Chondrocyte (in vitro differentiated cells): ENCODE measurements around the gene THG1L. TPM values are rescaled to one million over a fixed set of nuclear protein-coding genes. Genes with fewer than 3 reads are reported as not detected.
"Not testable (repeated sequence)": the region's sequence is repeated elsewhere in the genome, so short reads cannot be mapped to it uniquely, and the experiment has no call there.

ENCODE experiments used
- DNase-seq: peaks from one replicate; pipeline ENCODE4 v3.0.0; 2021; ENCODE audit warnings: mixed read lengths, low spot score
- H3K27ac Mint-ChIP-seq: one replicate; pipeline ENCODE4 v1.8.0; 2021; ENCODE audit warnings: mild to moderate bottlenecking, moderate library complexity, mixed read lengths; ENCODE audit not compliant: unreplicated experiment
- H3K27me3 Mint-ChIP-seq: 2 replicates; pipeline ENCODE4 v1.8.0; 2021; ENCODE audit warnings: low read depth, mixed read lengths
- H3K36me3 Mint-ChIP-seq: 2 replicates; pipeline ENCODE4 v1.8.0; 2021; ENCODE audit warnings: low read depth, mixed read lengths
- H3K4me1 Mint-ChIP-seq: 2 replicates; pipeline ENCODE4 v1.8.0; 2021; ENCODE audit warnings: low read depth, mild to moderate bottlenecking, mixed read lengths
- H3K4me3 Mint-ChIP-seq: one replicate; pipeline ENCODE4 v1.8.0; 2021; ENCODE audit warnings: mild to moderate bottlenecking, moderate library complexity, mixed read lengths; ENCODE audit not compliant: unreplicated experiment
- H3K9me3 Mint-ChIP-seq: 2 replicates; pipeline ENCODE4 v1.8.0; 2021; ENCODE audit warnings: low read depth, mixed read lengths
- CTCF ChIP-seq: fragments of 200-600 bp; sonication (generic); IDR thresholded peaks from 2 replicates; pipeline ENCODE4 v1.5.0; 2021; ENCODE audit warnings: antibody characterized with exemption, mild to moderate bottlenecking, moderate library complexity
- long read RNA-seq: library from polyadenylated mRNA; stranded (forward); transcript quantifications from one replicate; pipeline ENCODE4 v2.0.0, GENCODE V29; 2021
- total RNA-seq: library from RNA; stranded (reverse); gene quantifications from 3 replicates; pipeline ENCODE4 v1.2.1, GENCODE V29; 2021

The THG1L gene
- total RNA-seq: 7.0 to 10.1 TPM (median 9.2 TPM) in 3 replicates
- long read RNA-seq, transcript THG1L-201 (6 exons, 3,107 nt): major isoform, 15 of 18 reads
- long read RNA-seq, partial matches to known transcripts: 0 of 18 reads
- long read RNA-seq, other reads (novel, unspliced or antisense): 2 of 18 reads

GRCh38 chr5:157731272-157732129 lies at the start of gene THG1L:
THG1L (plus strand) TSS chr5:157731420; CDS start chr5:157731441, 21 bp downstream.
- Mint-ChIP-seq H3K9me3 (no peaks in the 10 kb centered on the region), H3K27ac (peak within 1 kb of the TSS; percentile 98), H3K4me3 (peak within 1 kb of the TSS; percentile 96), H3K36me3 (peaks cover 2% of the 10 kb centered on the region), H3K4me1 (peaks cover 17% of the 10 kb centered on the region), H3K27me3 (no peaks in the 10 kb centered on the region)
- no peak for TF ChIP-seq CTCF
- peak; percentile 99 for DNase-seq

- TF ChIP-seq CTCF: no peak
- no peaks in the 10 kb centered on the region for H3K9me3 Mint-ChIP-seq
- no peaks in the 10 kb centered on the region for H3K36me3 Mint-ChIP-seq
- no peaks in the 10 kb centered on the region for H3K27me3 Mint-ChIP-seq
- H3K27ac Mint-ChIP-seq: no peak overlapping the region
- no peaks in the 10 kb centered on the region for H3K4me1 Mint-ChIP-seq
- no peak for DNase-seq
- H3K4me3 Mint-ChIP-seq: no peak overlapping the region
Measured at GRCh38 chr5:157682257-157682656, 49.0 kb upstream of the THG1L start.

GRCh38 chr5:157686276-157687197 lies 44.7 kb upstream of the THG1L start:
- not testable (repeated sequence) for H3K4me3 Mint-ChIP-seq, H3K4me1 Mint-ChIP-seq, DNase-seq, H3K9me3 Mint-ChIP-seq, H3K27ac Mint-ChIP-seq, H3K27me3 Mint-ChIP-seq, H3K36me3 Mint-ChIP-seq

GRCh38 chr5:157687198-157687554 lies 44.0 kb upstream of the THG1L start:
- no peak for DNase-seq
- H3K4me3 Mint-ChIP-seq: no peak overlapping the region
- no peaks in the 10 kb centered on the region for H3K9me3 Mint-ChIP-seq
- no peak overlapping the region for H3K27ac Mint-ChIP-seq
- TF ChIP-seq CTCF: no peak
- H3K36me3 Mint-ChIP-seq: no peaks in the 10 kb centered on the region
- H3K27me3 Mint-ChIP-seq: no peaks in the 10 kb centered on the region
- no peaks in the 10 kb centered on the region for H3K4me1 Mint-ChIP-seq

GRCh38 chr5:157689942-157690689 lies 41.1 kb upstream of the THG1L start:
- Mint-ChIP-seq H3K4me3 (no peak overlapping the region), H3K9me3 (no peaks in the 10 kb centered on the region), H3K27me3 (no peaks in the 10 kb centered on the region), H3K4me1 (no peaks in the 10 kb centered on the region), H3K27ac (no peak overlapping the region), H3K36me3 (no peaks in the 10 kb centered on the region)
- no peak for TF ChIP-seq CTCF
- DNase-seq: no peak
